Adrenal gland (tissue), 5 donors: Measurements from ENCODE around the gene LUC7L.

Experiments
- POLR2A ChIP-seq, 2 donors: fragments of 450-650 bp; IDR thresholded peaks; one replicate each; pipeline ENCODE4 v1.6.1; 2017; ENCODE audit warnings: antibody characterized with exemption in 2 of 2, mild to moderate bottlenecking in 2 of 2, moderate library complexity in 1 of 2
- TF ChIP-seq, protein P1 (sequence below), 6 experiments: fragments of 450-650 bp in 4 of 6; fragments of 200-600 bp in 2 of 6; sonication (generic) in 1 of 6; IDR thresholded peaks; 1 replicate in 5 of 6; 2 replicates in 1 of 6; pipeline versions ENCODE4 v1.5.1 to v1.8.0; 2016 to 2021; ENCODE audit warnings: antibody characterized with exemption in 6 of 6, mild to moderate bottlenecking in 2 of 6, moderate library complexity in 1 of 6
- donor health status: DM: no; HTN: no; CAD: no.

DNA sequence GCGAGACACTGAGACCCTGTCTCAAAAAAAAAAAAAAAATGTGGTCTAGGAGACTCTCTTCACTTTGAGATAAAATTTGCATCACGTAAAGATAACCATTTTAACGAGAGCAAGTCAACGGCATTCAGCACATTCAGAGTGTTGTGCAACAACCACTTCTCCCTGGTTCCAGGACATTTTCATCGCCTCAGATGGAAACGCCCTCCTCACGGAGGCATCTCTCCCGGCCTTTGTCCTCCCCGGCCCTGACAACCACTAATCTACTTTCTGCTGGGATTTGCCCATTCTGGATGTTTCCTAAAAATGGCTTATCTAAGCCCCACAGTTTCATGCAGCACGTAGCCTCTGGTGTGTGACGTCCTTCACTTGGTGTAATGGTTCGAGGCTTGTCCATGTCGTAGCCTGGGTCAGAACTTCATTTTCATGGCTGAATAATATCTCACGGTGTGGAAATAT lies 84.4 kb downstream of the LUC7L start:
- TF ChIP-seq, protein P1, sequence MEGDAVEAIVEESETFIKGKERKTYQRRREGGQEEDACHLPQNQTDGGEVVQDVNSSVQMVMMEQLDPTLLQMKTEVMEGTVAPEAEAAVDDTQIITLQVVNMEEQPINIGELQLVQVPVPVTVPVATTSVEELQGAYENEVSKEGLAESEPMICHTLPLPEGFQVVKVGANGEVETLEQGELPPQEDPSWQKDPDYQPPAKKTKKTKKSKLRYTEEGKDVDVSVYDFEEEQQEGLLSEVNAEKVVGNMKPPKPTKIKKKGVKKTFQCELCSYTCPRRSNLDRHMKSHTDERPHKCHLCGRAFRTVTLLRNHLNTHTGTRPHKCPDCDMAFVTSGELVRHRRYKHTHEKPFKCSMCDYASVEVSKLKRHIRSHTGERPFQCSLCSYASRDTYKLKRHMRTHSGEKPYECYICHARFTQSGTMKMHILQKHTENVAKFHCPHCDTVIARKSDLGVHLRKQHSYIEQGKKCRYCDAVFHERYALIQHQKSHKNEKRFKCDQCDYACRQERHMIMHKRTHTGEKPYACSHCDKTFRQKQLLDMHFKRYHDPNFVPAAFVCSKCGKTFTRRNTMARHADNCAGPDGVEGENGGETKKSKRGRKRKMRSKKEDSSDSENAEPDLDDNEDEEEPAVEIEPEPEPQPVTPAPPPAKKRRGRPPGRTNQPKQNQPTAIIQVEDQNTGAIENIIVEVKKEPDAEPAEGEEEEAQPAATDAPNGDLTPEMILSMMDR (IDR thresholded peaks at IDR 0.05) = no peak
- no peak for TF ChIP-seq POLR2A (IDR thresholded peaks at IDR 0.05)
